HL-60 (cell line): ENCODE results near the gene KAT2B.

Experiments used
- DNase-seq, 2 experiments: peaks; one replicate each; pipeline ENCODE4 v3.0.0-alpha.2; 2010 to 2020; ENCODE audit warnings: low read depth in 1 of 2, low spot score in 1 of 2
- H3K27ac ChIP-seq: fragments of 250-450 bp; sonication (Bioruptor Pico); replicated peaks from 2 replicates; pipeline ENCODE4 v1.5.1; 2020; ENCODE audit warnings: mild to moderate bottlenecking, moderate library complexity
- H3K27me3 ChIP-seq: fragments of 250-450 bp; sonication (Bioruptor Pico); 2 replicates; pipeline ENCODE4 v1.5.1; 2021; ENCODE audit warnings: mild to moderate bottlenecking, moderate library complexity; ENCODE audit not compliant: insufficient read depth, poor library complexity, severe bottlenecking
- H3K4me3 ChIP-seq: replicated peaks from 2 replicates; pipeline ENCODE4 v1.5.1; 2011; ENCODE audit warnings: mild to moderate bottlenecking, control low read depth, low read length; ENCODE audit not compliant: insufficient read depth
- GABPA ChIP-seq: IDR thresholded peaks from 2 replicates; pipeline ENCODE4 v1.6.1; 2012; ENCODE audit warnings: low read depth
- POLR2AphosphoS5 ChIP-seq: IDR thresholded peaks from 2 replicates; pipeline ENCODE4 v1.6.1; 2012; ENCODE audit warnings: low read depth
- SPI1 ChIP-seq: IDR thresholded peaks from 2 replicates; pipeline ENCODE4 v1.6.1; 2012; ENCODE audit warnings: low read depth, mild to moderate bottlenecking, borderline replicate concordance
- TF ChIP-seq, protein P1 (sequence below): IDR thresholded peaks from one replicate; pipeline ENCODE4 v1.5.1; 2011; ENCODE audit warnings: low read length, control low read depth, inconsistent platforms; ENCODE audit not compliant: insufficient read depth
- TF ChIP-seq, protein P2 (sequence below): IDR thresholded peaks from 2 replicates; pipeline ENCODE4 v1.6.1; 2012; ENCODE audit warnings: low read depth; ENCODE audit not compliant: insufficient replicate concordance

Gene KAT2B

DNA sequence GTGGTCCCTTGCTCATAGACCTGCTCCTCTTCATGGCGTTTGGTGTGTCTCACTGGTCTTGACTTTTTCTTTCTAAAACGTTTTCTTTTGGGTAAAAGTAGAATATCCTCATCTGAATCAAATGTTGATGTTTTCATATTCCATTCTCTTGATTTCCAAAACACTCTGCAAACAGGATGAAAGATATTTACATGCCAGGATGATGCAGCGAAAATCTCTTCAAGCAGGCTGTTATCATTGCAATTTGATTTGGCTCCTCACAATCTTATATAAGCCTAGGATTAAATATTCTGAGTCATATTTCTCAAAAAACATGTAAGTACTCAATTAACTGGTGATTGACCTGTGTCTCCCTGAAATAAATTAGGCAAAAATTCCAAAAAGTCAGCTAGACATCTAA is 38.3 kb upstream of the KAT2B start:
- TF ChIP-seq, protein P1, sequence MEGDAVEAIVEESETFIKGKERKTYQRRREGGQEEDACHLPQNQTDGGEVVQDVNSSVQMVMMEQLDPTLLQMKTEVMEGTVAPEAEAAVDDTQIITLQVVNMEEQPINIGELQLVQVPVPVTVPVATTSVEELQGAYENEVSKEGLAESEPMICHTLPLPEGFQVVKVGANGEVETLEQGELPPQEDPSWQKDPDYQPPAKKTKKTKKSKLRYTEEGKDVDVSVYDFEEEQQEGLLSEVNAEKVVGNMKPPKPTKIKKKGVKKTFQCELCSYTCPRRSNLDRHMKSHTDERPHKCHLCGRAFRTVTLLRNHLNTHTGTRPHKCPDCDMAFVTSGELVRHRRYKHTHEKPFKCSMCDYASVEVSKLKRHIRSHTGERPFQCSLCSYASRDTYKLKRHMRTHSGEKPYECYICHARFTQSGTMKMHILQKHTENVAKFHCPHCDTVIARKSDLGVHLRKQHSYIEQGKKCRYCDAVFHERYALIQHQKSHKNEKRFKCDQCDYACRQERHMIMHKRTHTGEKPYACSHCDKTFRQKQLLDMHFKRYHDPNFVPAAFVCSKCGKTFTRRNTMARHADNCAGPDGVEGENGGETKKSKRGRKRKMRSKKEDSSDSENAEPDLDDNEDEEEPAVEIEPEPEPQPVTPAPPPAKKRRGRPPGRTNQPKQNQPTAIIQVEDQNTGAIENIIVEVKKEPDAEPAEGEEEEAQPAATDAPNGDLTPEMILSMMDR: no peak
- TF ChIP-seq SPI1 (no peak), GABPA (no peak), POLR2AphosphoS5 (no peak)
- TF ChIP-seq, protein P2, sequence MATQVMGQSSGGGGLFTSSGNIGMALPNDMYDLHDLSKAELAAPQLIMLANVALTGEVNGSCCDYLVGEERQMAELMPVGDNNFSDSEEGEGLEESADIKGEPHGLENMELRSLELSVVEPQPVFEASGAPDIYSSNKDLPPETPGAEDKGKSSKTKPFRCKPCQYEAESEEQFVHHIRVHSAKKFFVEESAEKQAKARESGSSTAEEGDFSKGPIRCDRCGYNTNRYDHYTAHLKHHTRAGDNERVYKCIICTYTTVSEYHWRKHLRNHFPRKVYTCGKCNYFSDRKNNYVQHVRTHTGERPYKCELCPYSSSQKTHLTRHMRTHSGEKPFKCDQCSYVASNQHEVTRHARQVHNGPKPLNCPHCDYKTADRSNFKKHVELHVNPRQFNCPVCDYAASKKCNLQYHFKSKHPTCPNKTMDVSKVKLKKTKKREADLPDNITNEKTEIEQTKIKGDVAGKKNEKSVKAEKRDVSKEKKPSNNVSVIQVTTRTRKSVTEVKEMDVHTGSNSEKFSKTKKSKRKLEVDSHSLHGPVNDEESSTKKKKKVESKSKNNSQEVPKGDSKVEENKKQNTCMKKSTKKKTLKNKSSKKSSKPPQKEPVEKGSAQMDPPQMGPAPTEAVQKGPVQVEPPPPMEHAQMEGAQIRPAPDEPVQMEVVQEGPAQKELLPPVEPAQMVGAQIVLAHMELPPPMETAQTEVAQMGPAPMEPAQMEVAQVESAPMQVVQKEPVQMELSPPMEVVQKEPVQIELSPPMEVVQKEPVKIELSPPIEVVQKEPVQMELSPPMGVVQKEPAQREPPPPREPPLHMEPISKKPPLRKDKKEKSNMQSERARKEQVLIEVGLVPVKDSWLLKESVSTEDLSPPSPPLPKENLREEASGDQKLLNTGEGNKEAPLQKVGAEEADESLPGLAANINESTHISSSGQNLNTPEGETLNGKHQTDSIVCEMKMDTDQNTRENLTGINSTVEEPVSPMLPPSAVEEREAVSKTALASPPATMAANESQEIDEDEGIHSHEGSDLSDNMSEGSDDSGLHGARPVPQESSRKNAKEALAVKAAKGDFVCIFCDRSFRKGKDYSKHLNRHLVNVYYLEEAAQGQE: no peak
- DNase-seq: no peak
- Histone ChIP-seq H3K27me3 (no peaks in the 10 kb centered on the region), H3K4me3 (no peak overlapping the region), H3K27ac (no peak overlapping the region)

DNA sequence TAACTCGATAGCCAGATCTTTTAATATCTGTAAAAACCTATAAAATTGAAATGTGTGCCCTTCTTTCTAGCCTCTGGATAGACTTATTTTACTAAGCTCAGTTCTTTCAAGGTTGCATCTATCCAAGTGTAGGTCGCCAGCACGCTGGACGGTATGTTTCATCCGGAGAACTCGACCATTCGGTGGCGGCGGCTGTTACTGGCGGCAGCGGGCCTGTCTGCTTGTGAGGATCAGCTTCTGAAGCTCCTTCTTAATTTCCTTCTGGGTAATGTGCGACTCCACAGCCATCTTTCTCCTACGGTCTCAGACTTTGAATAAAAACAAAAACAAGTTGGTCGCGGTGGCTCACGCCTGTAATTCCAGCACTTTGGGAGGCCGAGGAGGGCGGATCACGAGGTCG is 32.3 kb upstream of the KAT2B start:
- DNase-seq: no peak
- H3K27me3 ChIP-seq: no peaks in the 10 kb centered on the region
- TF ChIP-seq POLR2AphosphoS5: no peak
- TF ChIP-seq SPI1: no peak
- TF ChIP-seq, protein P1: no peak
- no peak for TF ChIP-seq GABPA
- TF ChIP-seq, protein P2: no peak
- H3K27ac ChIP-seq: no peak overlapping the region
- no peak overlapping the region for H3K4me3 ChIP-seq

DNA sequence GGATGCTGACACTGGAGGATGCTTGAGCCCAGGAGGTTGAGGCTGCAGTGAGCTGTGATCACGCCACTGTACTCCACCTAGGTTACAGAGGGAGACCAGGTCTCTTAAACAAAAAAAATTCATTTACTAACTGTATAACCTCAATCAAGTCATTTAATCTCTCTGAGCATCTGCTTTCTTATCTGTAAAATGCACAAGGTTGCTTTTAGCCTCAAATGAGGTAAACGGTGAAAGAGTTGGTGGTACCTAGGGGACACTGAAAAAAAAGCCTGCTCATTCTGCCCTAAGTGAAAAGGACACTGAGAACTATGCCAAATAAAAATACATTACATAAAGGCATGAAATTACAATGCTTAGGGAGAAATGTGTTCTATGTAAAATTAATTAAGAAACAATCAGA is 31.6 kb upstream of the KAT2B start:
- H3K27ac ChIP-seq: no peak overlapping the region
- H3K27me3 ChIP-seq: no peaks in the 10 kb centered on the region
- H3K4me3 ChIP-seq: no peak overlapping the region
- no peak for TF ChIP-seq POLR2AphosphoS5
- TF ChIP-seq, protein P2: no peak
- TF ChIP-seq GABPA: no peak
- TF ChIP-seq, protein P1: no peak
- no peak for TF ChIP-seq SPI1
- no peak for DNase-seq
